ENCODE results near the gene MRPL55. TPM values are rescaled to one million over a fixed set of nuclear protein-coding genes. Genes with fewer than 3 reads are reported as not detected.
A peak's percentile ranks its signal among the peaks of the same experiment; 100 is the strongest.

MRPL55 gene
- total RNA-seq, 1 experiment from 2014 or later, result 63.7 TPM

DNA sequence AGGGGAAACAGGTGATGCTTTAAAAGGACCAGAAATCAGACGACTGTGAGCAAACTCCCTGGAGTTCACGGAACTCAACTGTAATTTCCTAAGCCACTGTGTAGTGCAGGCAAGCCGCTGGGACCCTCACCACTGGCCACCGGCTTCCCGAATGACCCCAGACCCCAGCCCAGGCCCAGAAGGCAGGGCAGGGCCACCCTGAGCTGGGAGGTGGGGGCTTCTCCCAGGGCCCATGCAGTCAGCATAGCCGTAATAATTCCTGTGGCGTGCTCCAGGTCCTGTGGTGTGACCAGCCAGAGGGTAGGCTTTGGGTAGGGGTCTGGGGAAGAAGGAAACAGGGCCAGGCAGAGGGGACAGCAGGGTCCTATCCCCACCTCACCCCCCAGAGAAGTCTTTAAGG, 30.1 kb downstream of the MRPL55 start:
- H3K4me1 Mint-ChIP-seq (ENCODE audit: low read depth, unreplicated experiment), result no peaks in the 10 kb centered on the region
- Histone ChIP-seq H3K36me3 (ENCODE audit: control insufficient read depth, insufficient read depth, low read length) (no peaks in the 10 kb centered on the region), H3K4me3 (ENCODE audit: low read depth, low read length) (no peak overlapping the region), H3K9me3 (no peaks in the 10 kb centered on the region), H3K4me1 (peaks cover 6% of the 10 kb centered on the region; the same call in 1 of the 2 replicates), H3K27me3 (replicated peaks; ENCODE audit: control insufficient read depth, insufficient read depth, low read length) (no peaks in the 10 kb centered on the region)
- CTCF ChIA-PET, result no interaction called here
- POLR2A ChIA-PET, result no interaction called here
- no peaks in the 10 kb centered on the region for H3K27me3 Mint-ChIP-seq (ENCODE audit: insufficient read depth, unreplicated experiment)
- H3K4me3 Mint-ChIP-seq (ENCODE audit: unreplicated experiment), result no peak overlapping the region
- TF ChIP-seq, protein P1, sequence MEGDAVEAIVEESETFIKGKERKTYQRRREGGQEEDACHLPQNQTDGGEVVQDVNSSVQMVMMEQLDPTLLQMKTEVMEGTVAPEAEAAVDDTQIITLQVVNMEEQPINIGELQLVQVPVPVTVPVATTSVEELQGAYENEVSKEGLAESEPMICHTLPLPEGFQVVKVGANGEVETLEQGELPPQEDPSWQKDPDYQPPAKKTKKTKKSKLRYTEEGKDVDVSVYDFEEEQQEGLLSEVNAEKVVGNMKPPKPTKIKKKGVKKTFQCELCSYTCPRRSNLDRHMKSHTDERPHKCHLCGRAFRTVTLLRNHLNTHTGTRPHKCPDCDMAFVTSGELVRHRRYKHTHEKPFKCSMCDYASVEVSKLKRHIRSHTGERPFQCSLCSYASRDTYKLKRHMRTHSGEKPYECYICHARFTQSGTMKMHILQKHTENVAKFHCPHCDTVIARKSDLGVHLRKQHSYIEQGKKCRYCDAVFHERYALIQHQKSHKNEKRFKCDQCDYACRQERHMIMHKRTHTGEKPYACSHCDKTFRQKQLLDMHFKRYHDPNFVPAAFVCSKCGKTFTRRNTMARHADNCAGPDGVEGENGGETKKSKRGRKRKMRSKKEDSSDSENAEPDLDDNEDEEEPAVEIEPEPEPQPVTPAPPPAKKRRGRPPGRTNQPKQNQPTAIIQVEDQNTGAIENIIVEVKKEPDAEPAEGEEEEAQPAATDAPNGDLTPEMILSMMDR (IDR thresholded peaks at IDR 0.05; ENCODE audit: insufficient read depth in 1 of 2, low read depth in 1 of 2, low read length in 1 of 2, severe bottlenecking in 1 of 2, unreplicated experiment in 1 of 2), result no peak
- no peak for DNase-seq
- H3K9me3 Mint-ChIP-seq (ENCODE audit: unreplicated experiment), result no peaks in the 10 kb centered on the region
- no TSS peak for BruUV-seq (replicated peaks)
- H3K36me3 Mint-ChIP-seq (ENCODE audit: insufficient read depth, unreplicated experiment), result peaks cover 22% of the 10 kb centered on the region
- intact Hi-C loops (cut with micrococcal nuclease; ENCODE audit: unreplicated experiment), result no loop called here
- H3K27ac Mint-ChIP-seq (ENCODE audit: unreplicated experiment), result no peak overlapping the region

DNA sequence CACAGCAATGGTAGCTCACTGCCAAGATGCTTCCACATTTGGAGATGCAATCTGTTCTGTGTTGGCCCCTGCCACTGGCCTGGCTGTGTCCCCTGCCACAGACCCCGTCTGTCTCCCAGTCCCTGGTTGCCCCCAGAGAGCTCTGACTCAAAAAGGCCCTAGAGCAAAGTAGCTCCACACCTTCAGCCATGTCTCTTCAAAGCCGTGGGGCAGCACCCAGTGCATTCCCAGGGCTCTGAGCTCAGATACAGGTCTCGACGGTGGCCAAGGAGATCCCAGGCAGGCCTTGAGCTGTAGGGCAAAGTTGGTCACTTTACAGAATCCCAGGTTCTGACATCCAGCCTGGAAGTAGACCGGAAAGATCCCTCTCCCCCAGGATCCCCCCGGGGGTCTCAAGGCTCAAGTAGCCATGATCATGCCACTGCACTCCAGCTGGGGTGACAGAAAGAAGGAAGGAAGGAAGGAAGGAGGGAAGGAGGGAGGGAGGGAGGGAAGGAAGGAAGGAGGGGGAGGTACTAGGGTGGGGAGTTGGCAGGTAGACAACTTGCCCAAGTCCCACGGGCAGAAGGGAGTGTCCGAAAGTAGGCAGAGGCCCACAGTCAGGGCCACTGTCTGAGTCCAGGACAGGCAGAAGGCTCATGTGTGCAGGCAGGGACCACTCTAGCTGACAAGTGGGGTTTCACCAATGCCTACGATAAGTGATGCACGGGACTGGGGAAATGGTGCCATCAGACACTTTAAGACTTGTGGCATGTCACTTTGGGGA, 31.4 kb downstream of the MRPL55 start:
- intact Hi-C loops (cut with micrococcal nuclease; ENCODE audit: unreplicated experiment), result no loop called here
- peak in 1 of 2 experiments; percentile 29 for DNase-seq
- TF ChIP-seq, protein P1 (IDR thresholded peaks at IDR 0.05; ENCODE audit: insufficient read depth in 1 of 2, low read depth in 1 of 2, low read length in 1 of 2, severe bottlenecking in 1 of 2, unreplicated experiment in 1 of 2), result no peak
- Histone ChIP-seq H3K9me3 (no peaks in the 10 kb centered on the region), H3K4me1 (0 out of 2 replicates have a peak, but pooled peaks cover 5% of the 10 kb centered on the region), H3K27me3 (replicated peaks; ENCODE audit: control insufficient read depth, insufficient read depth, low read length) (no peaks in the 10 kb centered on the region), H3K4me3 (ENCODE audit: low read depth, low read length) (no peak overlapping the region), H3K36me3 (ENCODE audit: control insufficient read depth, insufficient read depth, low read length) (no peaks in the 10 kb centered on the region)
- Mint-ChIP-seq H3K27ac (ENCODE audit: unreplicated experiment) (no peak overlapping the region), H3K27me3 (ENCODE audit: insufficient read depth, unreplicated experiment) (no peaks in the 10 kb centered on the region), H3K9me3 (ENCODE audit: unreplicated experiment) (no peaks in the 10 kb centered on the region), H3K4me1 (ENCODE audit: low read depth, unreplicated experiment) (no peaks in the 10 kb centered on the region), H3K36me3 (ENCODE audit: insufficient read depth, unreplicated experiment) (peaks cover 19% of the 10 kb centered on the region), H3K4me3 (ENCODE audit: unreplicated experiment) (no peak overlapping the region)
- ChIA-PET CTCF (interaction anchor here (0.5 to 0.7 kb wide), 2 partner anchors 78 to 88 kb away, joined by 3 to 4 read pairs; partner anchors contain the start of gene IBA57), POLR2A (no interaction called here)
- no TSS peak for BruUV-seq (replicated peaks)

DNA sequence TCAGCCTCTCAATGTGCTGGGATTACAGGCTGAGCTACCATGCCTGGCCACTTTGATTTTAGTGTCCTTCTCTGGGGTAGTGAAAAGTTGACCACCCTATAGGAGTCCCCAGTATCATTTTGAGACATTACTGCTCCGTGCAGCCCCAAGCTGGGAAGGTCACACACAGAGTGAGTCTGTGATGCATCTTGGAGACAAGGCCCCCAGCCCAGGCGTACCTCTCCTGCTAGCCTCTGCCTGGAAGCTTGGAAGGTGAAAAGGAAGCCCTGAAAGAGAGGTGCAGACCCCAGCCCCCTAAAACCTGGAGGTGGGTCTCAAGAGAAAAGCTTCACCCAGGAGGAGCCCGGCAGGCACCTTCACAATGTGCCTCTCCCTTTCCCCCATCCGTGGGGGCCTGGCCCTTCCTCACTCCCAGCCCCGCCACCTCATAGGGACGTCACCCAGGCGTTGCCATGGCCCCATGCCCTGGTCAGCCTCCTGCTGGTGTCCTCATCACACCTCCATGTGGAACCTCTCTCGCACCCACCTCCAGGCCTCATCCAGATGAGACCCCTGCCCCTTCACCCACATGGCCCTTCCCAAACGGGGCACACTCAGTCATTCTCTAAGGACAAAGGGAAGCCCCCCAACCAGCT, 32.2 kb downstream of the MRPL55 start:
- H3K27ac Mint-ChIP-seq (ENCODE audit: unreplicated experiment), result no peak overlapping the region
- H3K36me3 ChIP-seq (ENCODE audit: control insufficient read depth, insufficient read depth, low read length), result no peaks in the 10 kb centered on the region
- no peaks in the 10 kb centered on the region for H3K4me1 Mint-ChIP-seq (ENCODE audit: low read depth, unreplicated experiment)
- 0 out of 2 replicates have a peak, but pooled peaks cover 5% of the 10 kb centered on the region for H3K4me1 ChIP-seq
- ChIA-PET POLR2A (no interaction called here), CTCF (interaction anchor here (0.5 kb wide), 1 partner anchor 89 kb away, joined by 4 read pairs; the partner anchor contains the start of gene IBA57)
- H3K9me3 Mint-ChIP-seq (ENCODE audit: unreplicated experiment), result no peaks in the 10 kb centered on the region
- H3K36me3 Mint-ChIP-seq (ENCODE audit: insufficient read depth, unreplicated experiment), result peaks cover 19% of the 10 kb centered on the region
- H3K9me3 ChIP-seq, result no peaks in the 10 kb centered on the region
- no TSS peak for BruUV-seq (replicated peaks)
- no peak for DNase-seq
- H3K27me3 Mint-ChIP-seq (ENCODE audit: insufficient read depth, unreplicated experiment), result no peaks in the 10 kb centered on the region
- no peak overlapping the region for H3K4me3 ChIP-seq (ENCODE audit: low read depth, low read length)
- H3K27me3 ChIP-seq (replicated peaks; ENCODE audit: control insufficient read depth, insufficient read depth, low read length), result no peaks in the 10 kb centered on the region
- TF ChIP-seq, protein P1 (IDR thresholded peaks at IDR 0.05; ENCODE audit: insufficient read depth in 1 of 2, low read depth in 1 of 2, low read length in 1 of 2, severe bottlenecking in 1 of 2, unreplicated experiment in 1 of 2), result no peak
- no peak overlapping the region for H3K4me3 Mint-ChIP-seq (ENCODE audit: unreplicated experiment)
- intact Hi-C loops (cut with micrococcal nuclease; ENCODE audit: unreplicated experiment), result no loop called here

All from Caco-2 (cell line).